Endothelial cell of coronary artery (primary cell): Measurements from ENCODE around the gene NOTUM. TPM values are rescaled to one million over a fixed set of nuclear protein-coding genes. Genes with fewer than 3 reads are reported as not detected.

Source experiments
- total RNA-seq: library from RNA; depleted of rRNA; stranded (reverse); fragments of >200 nt; gene quantifications from 2 replicates; pipeline ENCODE4 v1.2.3, GENCODE V29; 2014

Gene NOTUM
- under 0.01 TPM in 1 of 2 replicates, not detected in the other for total RNA-seq

DNA sequence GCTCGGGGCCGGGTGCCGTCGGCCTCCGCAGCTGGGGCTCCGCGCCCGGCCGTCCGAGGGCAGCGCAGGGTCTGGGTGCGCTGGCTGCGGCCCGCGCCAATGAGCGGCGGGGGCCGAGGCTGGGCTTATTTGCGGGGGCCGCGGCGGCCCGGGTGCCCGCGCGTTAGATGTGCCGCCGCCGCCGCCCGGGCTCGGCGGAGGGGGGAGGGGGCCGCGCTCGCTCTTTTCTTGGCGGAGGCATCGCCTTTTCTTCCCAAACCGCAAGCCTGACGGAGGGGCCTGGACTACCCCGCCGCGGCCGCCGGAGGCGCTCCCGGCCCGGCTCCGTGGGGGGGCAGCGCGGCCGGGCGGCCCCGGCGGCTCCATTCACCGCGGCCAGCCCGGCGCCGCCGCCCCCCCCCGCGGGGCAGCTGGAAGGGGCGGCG lies at the start of gene NOTUM:
NOTUM (minus strand) TSS at position 101 of the 425 bp plus-strand sequence. CDS start 278 bp downstream, outside the sequence.

DNA sequence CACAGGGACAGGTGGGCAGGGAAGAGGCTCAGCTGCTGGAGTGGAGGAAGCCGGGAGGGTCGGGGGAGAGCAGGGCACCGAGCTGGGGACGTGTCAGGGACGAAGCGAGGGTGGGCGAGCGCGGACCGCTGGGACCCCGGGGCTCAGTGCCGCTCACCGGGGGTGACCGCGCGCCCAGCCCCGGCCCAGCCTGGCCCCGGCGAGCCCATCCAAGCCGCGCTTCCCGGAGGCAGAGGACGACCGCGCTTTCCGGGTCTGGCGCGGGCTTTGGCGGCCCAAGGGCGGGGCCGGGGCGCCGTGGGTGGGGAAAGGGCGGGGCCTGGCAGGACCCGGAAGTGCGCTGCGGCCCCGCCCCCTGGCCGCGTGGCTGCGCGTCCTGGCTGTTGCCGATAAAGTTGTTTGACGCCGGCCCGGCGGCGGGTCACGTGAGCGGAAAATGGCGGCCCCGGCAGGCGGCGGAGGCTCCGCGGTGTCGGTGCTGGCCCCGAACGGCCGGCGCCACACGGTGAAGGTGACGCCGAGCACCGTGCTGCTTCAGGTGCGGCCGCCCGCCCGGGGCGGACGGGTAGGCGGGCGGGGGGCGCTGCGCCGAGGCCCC lies 16.3 kb upstream of the NOTUM start, which contains the start of gene ASPSCR1:
ASPSCR1 (plus strand) TSS at position 419 of the 598 bp plus-strand sequence; CDS start at position 437, 18 bp downstream.

DNA sequence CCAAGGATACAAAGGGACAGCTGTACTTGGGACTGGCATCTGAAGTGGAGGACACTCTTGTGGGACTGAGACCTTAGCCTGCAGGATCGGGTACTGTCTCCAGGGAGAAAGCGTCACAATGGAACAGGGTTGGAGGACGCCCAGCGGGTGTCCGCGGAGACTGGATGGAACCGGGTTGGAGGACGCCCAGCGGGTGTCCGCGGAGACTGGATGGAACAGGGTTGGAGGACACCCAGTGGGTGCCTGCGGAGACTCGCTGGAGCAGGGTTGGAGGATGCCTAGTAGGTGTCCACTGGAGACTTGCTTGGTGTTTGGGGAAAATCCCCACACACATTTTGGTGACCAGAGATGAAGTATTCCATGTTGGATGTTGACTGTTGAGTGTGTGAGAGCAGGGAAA lies 13.8 kb downstream of the NOTUM start, which contains the start of gene MYADML2:
MYADML2 (minus strand) TSS at position 45 of the 400 bp plus-strand sequence. CDS start 5,492 bp downstream, outside the sequence.

DNA sequence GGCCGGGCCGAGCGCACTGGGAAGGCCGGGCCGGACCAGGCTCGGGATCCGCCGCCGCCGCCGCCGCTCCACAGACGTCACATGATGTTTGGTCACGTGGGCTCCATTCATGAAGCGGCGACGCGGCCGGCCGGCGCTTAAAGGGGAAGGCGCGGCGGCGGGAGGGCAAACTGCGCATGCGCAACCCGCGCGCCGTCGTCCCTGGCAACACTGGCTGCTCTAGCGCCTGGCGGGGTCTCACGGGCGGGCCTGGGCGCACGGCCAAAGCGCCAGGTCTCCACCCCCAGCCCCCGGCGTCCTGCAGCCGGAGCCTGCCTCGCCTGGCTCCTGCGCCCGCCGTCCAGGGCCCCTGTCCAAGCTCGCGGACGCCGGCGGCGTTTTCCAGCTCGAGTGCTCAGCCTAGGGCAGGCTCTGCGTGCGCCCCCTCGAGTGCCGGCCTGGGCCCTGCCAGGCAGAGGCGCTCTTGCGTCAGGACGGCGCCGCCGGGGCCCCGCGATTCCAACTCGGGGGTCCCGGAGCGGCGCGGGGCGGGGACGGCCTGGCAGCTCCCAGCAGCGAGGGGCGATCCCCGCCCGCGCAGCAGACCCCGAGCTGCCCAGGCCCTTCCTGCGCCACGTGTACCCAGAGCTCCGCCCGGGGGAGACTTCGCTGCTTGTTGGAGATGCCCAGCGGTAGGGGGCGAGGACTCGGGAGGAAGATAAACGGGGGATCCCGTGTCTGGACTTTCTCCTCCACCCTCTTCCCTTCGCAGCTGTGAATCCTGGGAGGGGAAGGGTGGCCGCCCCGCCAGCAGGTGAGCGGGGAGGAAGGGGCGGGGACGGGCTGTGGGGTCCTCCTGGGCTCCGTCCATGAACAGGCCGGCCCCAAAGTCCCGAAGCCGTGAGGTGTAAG lies 33.1 kb downstream of the NOTUM start, which contains the start of gene MAFG:
MAFG (minus strand) TSS at position 83 of the 891 bp plus-strand sequence. CDS start 4,550 bp downstream, outside the sequence.

DNA sequence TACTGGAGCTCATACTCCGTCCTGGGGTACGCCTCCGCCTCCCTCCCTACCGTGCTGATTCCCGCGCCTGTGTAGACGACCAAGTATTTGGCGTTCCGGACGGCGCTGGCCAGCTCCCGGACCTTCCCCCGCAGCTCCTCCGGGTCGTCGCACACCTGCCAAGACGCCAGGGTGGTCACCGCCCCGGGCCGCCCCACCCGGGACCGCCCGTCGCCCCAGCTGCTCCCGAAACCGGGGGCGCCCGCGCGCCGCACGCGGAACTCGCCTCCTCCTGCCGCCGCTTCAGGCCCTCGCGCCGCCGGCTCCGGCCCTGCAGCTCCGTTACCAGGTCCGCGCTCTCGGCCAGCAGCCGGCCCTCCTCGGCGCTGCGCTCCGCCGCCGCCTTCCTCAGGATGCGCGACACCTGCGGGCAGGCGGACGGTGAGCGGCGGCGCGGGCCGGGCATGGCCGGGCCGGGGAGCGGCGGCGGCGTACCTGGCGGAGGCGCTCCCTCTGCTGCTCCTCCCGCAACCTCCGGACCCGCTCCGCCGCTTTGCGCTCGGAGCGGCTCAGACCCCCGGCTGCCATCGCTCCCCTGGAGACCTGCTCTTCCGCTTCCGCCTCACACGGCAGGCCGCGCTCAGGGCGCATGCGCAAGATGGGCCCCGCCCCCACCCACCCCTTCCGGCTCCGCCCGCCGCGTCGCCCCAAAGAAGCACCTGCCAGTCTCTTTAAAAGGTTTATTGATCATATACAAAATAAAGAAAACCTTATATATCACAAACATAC lies 43.2 kb downstream of the NOTUM start, which contains the start of gene SIRT7:
SIRT7 (minus strand) TSS at position 612 of the 768 bp plus-strand sequence; CDS start at position 567, 45 bp downstream.

DNA sequence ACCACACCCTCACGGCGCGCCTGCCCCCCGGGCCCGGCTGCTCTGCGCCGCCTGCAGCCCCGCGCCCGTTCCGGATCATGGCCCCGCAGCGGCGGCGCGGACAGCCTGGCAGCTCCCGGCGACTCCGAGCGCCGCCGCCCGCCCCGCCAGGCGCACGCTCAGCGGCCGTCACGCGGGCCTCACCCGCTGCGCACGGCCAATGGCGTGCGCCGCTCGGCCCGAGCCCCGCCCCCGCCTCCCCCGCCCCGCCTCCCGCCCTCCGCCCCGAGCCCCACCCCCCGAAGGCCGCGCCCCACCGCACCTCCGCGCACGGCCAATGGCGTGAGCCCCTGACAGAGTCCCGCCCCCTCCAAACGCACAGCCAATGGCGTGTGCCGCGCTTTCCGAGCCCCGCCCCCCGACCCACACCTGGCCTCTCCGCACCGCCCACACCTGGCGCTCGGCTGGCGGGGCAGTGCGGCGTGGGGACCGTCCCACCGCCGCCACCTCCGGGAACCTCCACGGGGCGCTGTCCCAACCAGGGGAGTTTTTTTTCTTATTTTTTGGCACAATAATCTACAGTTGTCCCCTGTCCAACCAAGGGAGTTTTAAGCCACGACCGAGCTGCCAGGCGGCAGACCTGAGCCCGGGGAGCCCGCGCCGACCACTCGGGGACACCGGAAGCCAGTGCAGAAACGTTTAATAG lies 49.6 kb downstream of the NOTUM start, which contains the start of gene PCYT2:
PCYT2 (minus strand) TSS at position 123 of the 685 bp plus-strand sequence; CDS start at position 79, 44 bp downstream.

Other genes with a start within 250 kb of the NOTUM start
- gene SLC25A10, start 248.9 kb downstream of the NOTUM start, total RNA-seq, result 10.6 and 22.9 TPM in 2 replicates
- gene GCGR, start 157.0 kb downstream of the NOTUM start, total RNA-seq, result not detected in 2 replicates
- gene MCRIP1, start 127.9 kb downstream of the NOTUM start, total RNA-seq, result 114 and 175 TPM in 2 replicates
- gene PPP1R27, start 126.1 kb downstream of the NOTUM start, total RNA-seq, result not detected in 2 replicates
- 710 and 947 TPM in 2 replicates for gene P4HB, start 100.7 kb downstream of the NOTUM start, total RNA-seq
- 103 and 167 TPM in 2 replicates for gene ARHGDIA, start 89.8 kb downstream of the NOTUM start, total RNA-seq
- gene ALYREF, start 69.6 kb downstream of the NOTUM start, total RNA-seq, result 171 and 230 TPM in 2 replicates
- gene ANAPC11, start 69.5 kb downstream of the NOTUM start, total RNA-seq, result 187 and 197 TPM in 2 replicates
- 0.27 and 0.28 TPM in 2 replicates for gene NPB, start 58.9 kb downstream of the NOTUM start, total RNA-seq
- 19.9 and 25.6 TPM in 2 replicates for gene PCYT2, start 49.8 kb downstream of the NOTUM start, total RNA-seq
- gene SIRT7, start 43.0 kb downstream of the NOTUM start, total RNA-seq, result 15.0 and 18.5 TPM in 2 replicates
- 14.0 and 18.6 TPM in 2 replicates for gene MAFG, start 33.5 kb downstream of the NOTUM start, total RNA-seq
- gene PYCR1, start 23.9 kb downstream of the NOTUM start, total RNA-seq, result 89.6 and 118 TPM in 2 replicates
- gene MYADML2, start 14.0 kb downstream of the NOTUM start, total RNA-seq, result not detected in 2 replicates
- 21.8 and 22.2 TPM in 2 replicates for gene ASPSCR1, start 16.4 kb upstream of the NOTUM start, total RNA-seq
- gene CENPX, start 61.7 kb upstream of the NOTUM start, total RNA-seq, result 22.3 and 48.6 TPM in 2 replicates
- 15.3 and 21.4 TPM in 2 replicates for gene LRRC45, start 62.1 kb upstream of the NOTUM start, total RNA-seq
- 21.1 and 32.0 TPM in 2 replicates for gene RAC3, start 70.5 kb upstream of the NOTUM start, total RNA-seq
- gene DCXR, start 76.5 kb upstream of the NOTUM start, total RNA-seq, result 29.9 and 42.8 TPM in 2 replicates
- 18.1 and 28.5 TPM in 2 replicates for gene RFNG, start 90.6 kb upstream of the NOTUM start, total RNA-seq
- 105 and 107 TPM in 2 replicates for gene GPS1, start 90.7 kb upstream of the NOTUM start, total RNA-seq
- 58.5 and 69.6 TPM in 2 replicates for gene DUS1L, start 104.6 kb upstream of the NOTUM start, total RNA-seq
- gene FASN, start 137.0 kb upstream of the NOTUM start, total RNA-seq, result 49.5 and 52.8 TPM in 2 replicates